GM18498 (cell line): ENCODE results near the gene ABCC5.

Experiments used
- ATAC-seq: cut with Tn5 transposase; IDR thresholded peaks from one replicate; pipeline ENCODE4 v1.9.1; 2021; ENCODE audit warnings: mild to moderate bottlenecking, moderate library complexity; ENCODE audit not compliant: unreplicated experiment

The ABCC5 gene

GRCh38 chr3:183930086-183930485, 87.6 kb downstream of the ABCC5 start:
- no peak for ATAC-seq

GRCh38 chr3:183927059-183927458, 90.6 kb downstream of the ABCC5 start:
- ATAC-seq, result no peak

GRCh38 chr3:183924956-183925355, 92.7 kb downstream of the ABCC5 start:
- no peak for ATAC-seq

- ATAC-seq, result no peak
These were observed 93.1 kb downstream of the ABCC5 start for GRCh38 chr3:183924543-183924942.

- ATAC-seq, result no peak
These were observed 95.3 kb downstream of the ABCC5 start for GRCh38 chr3:183922421-183922820.

GRCh38 chr3:183921096-183921495, 96.6 kb downstream of the ABCC5 start:
- ATAC-seq, result no peak

GRCh38 chr3:183920416-183920815, 97.3 kb downstream of the ABCC5 start:
- ATAC-seq, result no peak

GRCh38 chr3:183918178-183918577, 99.5 kb downstream of the ABCC5 start:
- no peak for ATAC-seq

GRCh38 chr3:183917776-183918175, 99.9 kb downstream of the ABCC5 start:
- no peak for ATAC-seq

GRCh38 chr3:183914856-183915255, 102.8 kb downstream of the ABCC5 start:
- ATAC-seq, result no peak

GRCh38 chr3:183913580-183913920, 104.1 kb downstream of the ABCC5 start:
- no peak for ATAC-seq

- no peak for ATAC-seq
These were observed 104.6 kb downstream of the ABCC5 start for GRCh38 chr3:183912895-183913579.

- ATAC-seq, result no peak
These were observed 105.7 kb downstream of the ABCC5 start for GRCh38 chr3:183911763-183912506.

- no peak for ATAC-seq
These were observed 106.6 kb downstream of the ABCC5 start for GRCh38 chr3:183911087-183911486.

- no peak for ATAC-seq
These were observed 108.6 kb downstream of the ABCC5 start for GRCh38 chr3:183909030-183909600.

- no peak for ATAC-seq
These were observed 109.8 kb downstream of the ABCC5 start for GRCh38 chr3:183907911-183908331.

GRCh38 chr3:183907176-183907575, 110.5 kb downstream of the ABCC5 start:
- ATAC-seq, result no peak

GRCh38 chr3:183906234-183906921, 111.3 kb downstream of the ABCC5 start:
- ATAC-seq, result no peak

GRCh38 chr3:183904833-183905780, 112.6 kb downstream of the ABCC5 start:
- ATAC-seq, result no peak

- no peak for ATAC-seq
These were observed 119.7 kb downstream of the ABCC5 start for GRCh38 chr3:183898028-183898431.
